ENCODE results near the gene AIF1.

Gene AIF1

DNA sequence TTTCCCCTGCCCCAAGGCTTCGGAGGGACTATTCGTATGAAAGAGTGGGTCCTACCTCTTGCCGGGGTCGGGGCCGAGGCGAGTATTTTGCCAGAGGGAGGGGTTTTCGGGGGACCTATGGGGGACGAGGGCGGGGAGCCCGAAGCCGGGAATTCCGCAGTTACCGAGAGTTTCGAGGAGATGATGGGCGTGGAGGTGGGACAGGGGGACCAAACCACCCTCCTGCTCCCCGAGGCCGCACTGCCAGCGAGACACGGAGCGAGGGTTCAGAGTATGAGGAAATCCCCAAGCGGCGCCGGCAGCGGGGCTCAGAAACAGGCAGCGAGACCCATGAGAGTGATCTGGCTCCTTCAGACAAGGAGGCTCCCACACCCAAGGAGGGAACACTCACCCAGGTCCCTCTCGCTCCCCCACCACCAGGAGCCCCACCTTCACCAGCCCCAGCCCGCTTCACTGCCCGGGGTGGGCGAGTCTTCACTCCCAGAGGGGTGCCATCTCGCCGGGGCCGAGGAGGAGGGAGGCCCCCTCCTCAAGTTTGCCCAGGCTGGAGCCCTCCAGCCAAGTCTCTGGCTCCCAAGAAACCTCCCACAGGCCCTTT, 16.7 kb downstream of the AIF1 start:
- Mint-ChIP-seq H3K4me1 (peaks cover 15% of the 10 kb centered on the region), H3K27me3 (no peaks in the 10 kb centered on the region), H3K36me3 (ENCODE audit: insufficient read depth) (peaks cover 67% of the 10 kb centered on the region), H3K9me3 (no peaks in the 10 kb centered on the region), H3K27ac (ENCODE audit: low read depth) (peak overlapping the region; percentile 88), H3K4me3 (no peak overlapping the region)
- no peak for ATAC-seq (replicated peaks; ENCODE audit: extremely low read depth, poor library complexity, severe bottlenecking)
- DNase-seq (ENCODE audit: low spot score in 2 of 2) = no peak

DNA sequence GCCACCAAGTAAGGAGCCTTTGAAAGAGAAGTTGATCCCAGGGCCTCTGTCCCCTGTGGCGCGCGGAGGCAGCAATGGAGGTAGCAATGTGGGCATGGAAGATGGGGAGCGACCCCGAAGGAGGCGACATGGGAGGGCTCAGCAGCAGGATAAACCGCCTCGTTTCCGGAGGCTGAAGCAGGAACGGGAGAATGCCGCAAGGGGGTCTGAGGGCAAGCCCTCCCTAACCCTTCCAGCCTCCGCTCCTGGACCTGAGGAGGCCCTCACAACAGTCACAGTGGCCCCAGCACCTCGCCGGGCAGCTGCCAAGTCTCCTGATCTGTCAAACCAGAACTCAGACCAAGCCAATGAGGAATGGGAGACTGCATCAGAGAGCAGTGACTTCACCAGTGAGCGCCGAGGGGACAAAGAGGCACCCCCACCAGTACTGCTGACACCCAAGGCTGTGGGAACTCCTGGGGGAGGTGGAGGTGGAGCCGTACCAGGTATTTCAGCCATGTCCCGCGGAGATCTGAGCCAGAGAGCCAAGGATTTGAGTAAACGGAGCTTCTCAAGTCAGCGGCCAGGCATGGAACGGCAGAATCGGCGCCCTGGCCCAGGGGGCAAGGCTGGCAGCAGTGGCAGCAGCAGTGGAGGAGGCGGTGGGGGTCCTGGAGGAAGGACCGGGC, 17.4 kb downstream of the AIF1 start:
- Mint-ChIP-seq H3K4me1 (peaks cover 15% of the 10 kb centered on the region), H3K36me3 (ENCODE audit: insufficient read depth) (peaks cover 67% of the 10 kb centered on the region), H3K4me3 (no peak overlapping the region), H3K9me3 (no peaks in the 10 kb centered on the region), H3K27me3 (no peaks in the 10 kb centered on the region), H3K27ac (ENCODE audit: low read depth) (peak overlapping the region; percentile 88)
- ATAC-seq (replicated peaks; ENCODE audit: extremely low read depth, poor library complexity, severe bottlenecking) (no peak), DNase-seq (ENCODE audit: low spot score in 2 of 2) (no peak)

DNA sequence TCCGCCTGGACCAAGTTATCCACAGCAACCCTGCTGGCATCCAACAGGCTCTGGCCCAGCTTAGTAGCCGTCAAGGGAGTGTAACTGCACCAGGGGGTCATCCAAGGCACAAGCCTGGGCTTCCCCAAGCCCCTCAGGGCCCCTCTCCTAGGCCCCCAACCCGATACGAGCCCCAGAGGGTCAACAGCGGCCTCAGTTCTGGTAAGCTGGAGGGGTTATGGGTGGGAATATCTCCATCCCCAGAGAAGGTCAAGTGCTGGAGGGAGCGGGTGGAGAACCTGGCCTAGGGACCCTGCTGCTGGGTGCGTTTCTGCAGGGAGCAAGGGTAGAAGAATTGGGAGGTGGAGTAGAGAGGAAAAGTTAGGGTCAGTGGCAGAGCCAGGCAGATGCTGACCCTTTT, 18.4 kb downstream of the AIF1 start:
- H3K4me3 Mint-ChIP-seq = no peak overlapping the region
- ATAC-seq (replicated peaks; ENCODE audit: extremely low read depth, poor library complexity, severe bottlenecking) = no peak
- H3K36me3 Mint-ChIP-seq (ENCODE audit: insufficient read depth) = peaks cover 64% of the 10 kb centered on the region
- no peak overlapping the region for H3K27ac Mint-ChIP-seq (ENCODE audit: low read depth)
- no peaks in the 10 kb centered on the region for H3K9me3 Mint-ChIP-seq
- peaks cover 6% of the 10 kb centered on the region for H3K4me1 Mint-ChIP-seq
- H3K27me3 Mint-ChIP-seq = no peaks in the 10 kb centered on the region
- DNase-seq (ENCODE audit: low spot score in 2 of 2) = no peak

DNA sequence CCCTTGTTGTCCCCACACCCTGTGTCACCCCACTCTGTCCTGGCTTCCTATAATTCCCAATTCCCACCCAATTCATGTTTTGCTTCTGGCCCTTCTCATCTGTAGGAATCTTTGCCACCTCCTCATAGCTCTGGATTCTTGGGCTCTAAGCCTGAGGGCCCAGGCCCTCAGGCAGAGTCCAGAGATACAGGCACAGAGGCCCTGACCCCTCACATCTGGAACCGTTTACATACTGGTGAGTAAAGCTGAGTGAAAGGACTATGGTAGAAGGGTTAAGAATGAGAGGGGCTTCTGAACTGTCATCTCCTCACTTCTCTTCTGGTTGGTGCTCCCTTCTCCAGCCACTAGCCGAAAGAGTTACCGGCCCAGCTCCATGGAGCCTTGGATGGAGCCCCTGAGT, 19.1 kb downstream of the AIF1 start:
- Mint-ChIP-seq H3K9me3 (no peaks in the 10 kb centered on the region), H3K36me3 (ENCODE audit: insufficient read depth) (peaks cover 62% of the 10 kb centered on the region), H3K4me1 (peaks cover 6% of the 10 kb centered on the region), H3K27ac (ENCODE audit: low read depth) (peak overlapping the region; percentile 74), H3K4me3 (no peak overlapping the region), H3K27me3 (no peaks in the 10 kb centered on the region)
- DNase-seq (ENCODE audit: low spot score in 2 of 2) (no peak), ATAC-seq (replicated peaks; ENCODE audit: extremely low read depth, poor library complexity, severe bottlenecking) (no peak)

DNA sequence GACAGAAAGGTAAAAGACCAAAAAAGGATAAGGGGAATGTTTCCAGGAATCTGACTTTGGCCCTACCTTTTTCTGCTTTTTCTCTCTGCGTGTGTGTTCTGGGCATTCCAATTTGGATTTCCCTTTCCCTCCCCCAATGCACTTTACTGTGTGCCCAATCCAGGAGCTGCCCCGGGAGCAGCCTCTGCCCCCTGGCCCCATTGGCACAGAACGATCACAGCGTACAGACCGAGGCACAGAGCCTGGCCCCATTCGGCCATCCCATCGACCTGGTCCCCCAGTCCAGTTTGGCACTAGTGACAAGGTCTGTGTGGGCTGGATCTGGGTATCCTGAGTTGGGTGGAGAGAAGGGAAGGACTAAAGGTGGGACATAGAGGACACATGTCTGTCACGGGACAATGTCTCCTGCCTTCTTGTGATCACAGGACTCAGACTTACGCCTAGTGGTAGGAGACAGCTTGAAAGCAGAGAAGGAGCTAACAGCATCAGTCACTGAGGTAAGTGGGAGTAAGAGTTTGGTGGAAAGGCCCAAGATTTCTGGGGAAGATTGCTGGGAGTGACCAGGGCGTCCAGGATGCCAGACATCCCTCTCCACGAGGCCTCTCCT, 20.0 kb downstream of the AIF1 start:
- no peak for ATAC-seq (replicated peaks; ENCODE audit: extremely low read depth, poor library complexity, severe bottlenecking)
- H3K27me3 Mint-ChIP-seq = no peaks in the 10 kb centered on the region
- no peaks in the 10 kb centered on the region for H3K9me3 Mint-ChIP-seq
- H3K4me1 Mint-ChIP-seq = peaks cover 6% of the 10 kb centered on the region
- H3K4me3 Mint-ChIP-seq = no peak overlapping the region
- no peak for DNase-seq (ENCODE audit: low spot score in 2 of 2)
- peaks cover 59% of the 10 kb centered on the region for H3K36me3 Mint-ChIP-seq (ENCODE audit: insufficient read depth)
- no peak overlapping the region for H3K27ac Mint-ChIP-seq (ENCODE audit: low read depth)

DNA sequence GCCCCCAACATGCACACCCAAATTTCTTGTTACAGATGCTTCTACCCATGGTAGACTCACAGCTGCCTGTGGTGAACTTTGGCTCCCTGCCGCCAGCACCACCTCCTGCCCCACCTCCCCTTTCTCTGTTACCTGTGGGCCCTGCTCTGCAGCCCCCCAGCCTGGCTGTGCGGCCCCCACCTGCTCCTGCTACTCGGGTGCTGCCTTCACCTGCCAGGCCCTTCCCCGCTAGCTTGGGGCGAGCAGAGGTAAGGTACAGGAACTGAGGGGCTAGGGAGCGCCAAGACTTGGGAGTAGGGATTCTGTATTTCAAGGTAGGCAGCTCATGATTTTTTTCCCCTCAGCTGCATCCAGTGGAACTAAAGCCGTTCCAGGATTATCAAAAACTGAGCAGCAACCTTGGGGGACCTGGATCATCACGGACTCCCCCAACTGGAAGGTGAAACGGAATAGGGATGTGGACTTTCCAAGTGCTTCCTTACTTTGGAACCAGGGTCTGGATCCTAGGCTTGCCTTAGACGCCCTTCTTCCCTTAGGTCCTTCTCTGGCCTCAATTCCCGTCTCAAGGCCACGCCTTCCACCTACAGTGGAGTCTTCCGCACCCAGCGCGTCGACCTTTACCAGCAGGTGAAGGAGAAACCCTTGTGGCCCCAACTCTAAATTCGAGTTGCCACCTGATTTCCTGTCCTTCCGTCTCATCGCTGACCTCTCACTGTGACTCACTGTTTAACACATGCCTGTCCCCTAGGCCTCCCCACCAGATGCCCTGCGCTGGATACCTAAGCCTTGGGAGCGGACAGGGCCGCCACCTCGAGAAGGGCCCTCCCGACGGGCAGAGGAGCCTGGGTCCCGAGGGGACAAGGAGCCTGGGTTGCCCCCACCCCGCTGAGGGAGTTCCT, 21.9 kb downstream of the AIF1 start:
- H3K9me3 Mint-ChIP-seq = no peaks in the 10 kb centered on the region
- H3K4me1 Mint-ChIP-seq = peaks cover 6% of the 10 kb centered on the region
- H3K36me3 Mint-ChIP-seq (ENCODE audit: insufficient read depth) = peaks cover 62% of the 10 kb centered on the region
- ATAC-seq (replicated peaks; ENCODE audit: extremely low read depth, poor library complexity, severe bottlenecking) (no peak), DNase-seq (ENCODE audit: low spot score in 2 of 2) (no peak)
- peak overlapping the region; percentile 20 for H3K4me3 Mint-ChIP-seq
- peak overlapping the region; percentile 61 for H3K27ac Mint-ChIP-seq (ENCODE audit: low read depth)
- H3K27me3 Mint-ChIP-seq = no peaks in the 10 kb centered on the region

DNA sequence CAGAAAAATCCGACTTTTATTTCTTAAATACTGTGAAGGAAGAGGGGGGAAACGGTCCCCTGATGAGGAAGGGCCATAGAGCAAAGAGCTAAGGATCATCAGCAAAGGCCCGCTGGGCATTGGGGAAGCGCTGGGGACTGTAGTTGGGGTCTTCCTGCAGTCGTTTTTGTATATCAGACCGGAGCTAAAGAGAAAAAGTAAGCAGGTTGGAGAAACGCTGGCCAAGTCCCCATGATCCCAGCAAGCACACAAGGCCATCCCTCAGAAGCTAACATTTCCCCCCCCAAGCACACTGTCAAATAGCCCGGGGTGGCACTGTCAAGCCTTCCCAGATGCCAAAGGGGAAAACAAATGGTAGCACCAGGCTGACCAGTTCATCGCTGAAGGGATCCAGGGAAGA, 24.0 kb downstream of the AIF1 start:
- Mint-ChIP-seq H3K4me3 (no peak overlapping the region), H3K36me3 (ENCODE audit: insufficient read depth) (peaks cover 62% of the 10 kb centered on the region), H3K4me1 (peaks cover 6% of the 10 kb centered on the region), H3K27me3 (no peaks in the 10 kb centered on the region), H3K27ac (ENCODE audit: low read depth) (peak overlapping the region; percentile 71), H3K9me3 (no peaks in the 10 kb centered on the region)
- no peak for ATAC-seq (replicated peaks; ENCODE audit: extremely low read depth, poor library complexity, severe bottlenecking)
- DNase-seq (ENCODE audit: low spot score in 2 of 2) = no peak

DNA sequence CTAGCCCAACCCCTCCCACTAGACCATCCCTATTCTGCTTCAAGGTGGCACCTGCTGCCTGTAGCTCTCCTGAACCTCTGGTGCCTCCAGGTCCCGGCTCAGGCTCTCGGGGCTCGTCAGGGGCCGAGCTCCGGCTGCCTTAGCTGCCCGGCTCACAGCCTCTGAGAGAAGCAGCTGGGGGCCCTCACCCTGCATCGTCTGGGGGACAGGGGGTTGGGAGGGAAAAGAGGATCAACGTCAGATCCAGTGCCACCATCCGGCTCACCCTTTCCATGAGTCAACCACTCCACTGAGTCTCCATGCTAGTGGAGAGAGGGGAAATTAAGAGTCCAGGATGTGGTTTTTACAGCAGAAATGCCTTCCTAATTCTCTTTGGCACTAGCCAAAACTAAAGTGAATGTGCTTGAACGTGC, 24.4 kb downstream of the AIF1 start:
- no peaks in the 10 kb centered on the region for H3K27me3 Mint-ChIP-seq
- ATAC-seq (replicated peaks; ENCODE audit: extremely low read depth, poor library complexity, severe bottlenecking) = no peak
- peaks cover 60% of the 10 kb centered on the region for H3K36me3 Mint-ChIP-seq (ENCODE audit: insufficient read depth)

DNA sequence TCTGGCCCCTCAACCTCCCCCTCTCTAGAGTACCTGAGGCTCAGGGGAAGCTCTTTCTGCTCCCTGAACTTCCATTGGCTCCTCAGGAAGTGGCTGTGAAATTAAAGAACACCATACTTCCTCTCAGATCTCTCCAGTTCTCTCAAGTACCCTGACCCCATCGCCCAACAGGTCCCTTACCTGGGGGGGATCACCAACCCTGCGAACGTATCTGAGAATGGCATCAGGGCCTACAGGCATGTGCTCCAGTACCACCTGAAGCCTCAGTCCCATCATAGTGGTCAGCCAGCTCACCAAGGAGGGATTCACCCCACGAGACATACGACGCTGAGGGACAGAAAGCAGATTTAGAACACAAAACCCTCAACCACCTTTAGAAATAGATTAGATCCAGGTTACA, 25.6 kb downstream of the AIF1 start:
- H3K27me3 Mint-ChIP-seq = no peaks in the 10 kb centered on the region
- no peak for ATAC-seq (replicated peaks; ENCODE audit: extremely low read depth, poor library complexity, severe bottlenecking)
- H3K9me3 Mint-ChIP-seq = no peaks in the 10 kb centered on the region
- peaks cover 62% of the 10 kb centered on the region for H3K36me3 Mint-ChIP-seq (ENCODE audit: insufficient read depth)
- DNase-seq (ENCODE audit: low spot score in 2 of 2) = no peak
- no peak overlapping the region for H3K27ac Mint-ChIP-seq (ENCODE audit: low read depth)
- H3K4me3 Mint-ChIP-seq = no peak overlapping the region
- H3K4me1 Mint-ChIP-seq = peaks cover 12% of the 10 kb centered on the region

More for the DNA sequence above, 24.4 kb downstream of the AIF1 start:
- Mint-ChIP-seq H3K27ac (ENCODE audit: low read depth) (no peak overlapping the region), H3K4me3 (no peak overlapping the region), H3K4me1 (peaks cover 6% of the 10 kb centered on the region), H3K9me3 (no peaks in the 10 kb centered on the region)
- DNase-seq (ENCODE audit: low spot score in 2 of 2) = no peak

DNA sequence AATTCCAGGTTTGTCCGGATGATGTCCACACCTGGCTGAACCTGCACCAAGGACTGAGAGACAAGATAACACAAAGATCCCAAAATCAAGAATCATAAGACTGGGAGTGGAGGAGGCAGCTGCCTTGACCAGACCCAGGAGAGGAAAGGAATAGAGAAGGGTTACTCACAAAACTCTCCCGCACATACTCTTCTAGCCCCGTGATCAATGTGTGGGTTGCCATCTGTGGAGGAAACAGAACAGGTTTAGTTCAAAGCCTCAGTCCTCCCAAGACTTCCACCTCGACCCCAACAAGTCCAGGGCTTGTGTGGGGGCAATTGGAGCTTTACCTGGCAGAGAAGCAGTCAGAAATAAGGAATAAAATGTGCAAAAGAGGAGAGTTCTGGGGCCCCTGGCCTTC, 26.3 kb downstream of the AIF1 start:
- Mint-ChIP-seq H3K4me1 (peaks cover 11% of the 10 kb centered on the region), H3K27ac (ENCODE audit: low read depth) (no peak overlapping the region), H3K36me3 (ENCODE audit: insufficient read depth) (peaks cover 63% of the 10 kb centered on the region), H3K27me3 (no peaks in the 10 kb centered on the region), H3K4me3 (no peak overlapping the region), H3K9me3 (no peaks in the 10 kb centered on the region)
- ATAC-seq (replicated peaks; ENCODE audit: extremely low read depth, poor library complexity, severe bottlenecking) = no peak
- DNase-seq (ENCODE audit: low spot score in 2 of 2) = no peak

DNA sequence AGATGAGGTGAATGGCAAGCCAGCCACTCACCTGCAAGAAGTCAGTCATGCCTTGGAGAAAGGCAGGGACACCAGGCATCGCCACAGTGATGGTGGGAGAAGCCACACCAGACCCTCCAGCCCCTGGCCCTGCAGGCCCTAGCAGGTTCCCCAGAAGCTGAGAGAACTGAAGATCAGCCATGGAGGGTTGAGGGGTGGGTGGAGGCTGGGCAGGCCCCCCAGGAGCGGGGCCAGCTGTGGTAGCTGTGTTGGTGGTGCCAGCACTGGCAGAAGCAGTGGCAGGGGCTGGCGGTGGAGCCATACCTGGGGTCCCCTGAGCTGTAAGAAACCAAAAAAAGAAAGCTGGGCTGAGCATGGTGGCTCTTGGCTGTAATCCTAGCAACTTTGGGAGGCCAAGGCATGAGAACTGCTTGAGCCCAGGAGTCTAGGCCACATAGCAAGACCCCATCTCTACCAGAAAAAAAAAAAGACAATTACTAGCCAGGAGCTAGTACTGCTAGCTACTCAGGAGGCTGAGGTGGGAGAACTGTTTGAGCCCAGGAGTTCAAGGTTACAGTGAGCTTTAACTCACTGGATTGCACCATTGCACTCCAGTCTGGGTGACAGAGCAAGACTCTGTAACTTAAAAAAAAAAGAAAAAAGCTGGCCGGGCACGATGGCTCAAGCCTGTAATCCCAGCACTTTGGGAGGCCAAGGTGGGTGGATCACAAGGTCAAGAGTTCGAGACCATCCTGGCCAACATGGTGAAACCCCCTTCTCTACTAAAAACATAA, 27.9 kb downstream of the AIF1 start:
- Mint-ChIP-seq H3K4me3 (no peak overlapping the region), H3K4me1 (peaks cover 7% of the 10 kb centered on the region), H3K36me3 (ENCODE audit: insufficient read depth) (peaks cover 65% of the 10 kb centered on the region), H3K9me3 (no peaks in the 10 kb centered on the region), H3K27me3 (no peaks in the 10 kb centered on the region), H3K27ac (ENCODE audit: low read depth) (no peak overlapping the region)
- ATAC-seq (replicated peaks; ENCODE audit: extremely low read depth, poor library complexity, severe bottlenecking) = no peak
- DNase-seq (ENCODE audit: low spot score in 2 of 2) = no peak

DNA sequence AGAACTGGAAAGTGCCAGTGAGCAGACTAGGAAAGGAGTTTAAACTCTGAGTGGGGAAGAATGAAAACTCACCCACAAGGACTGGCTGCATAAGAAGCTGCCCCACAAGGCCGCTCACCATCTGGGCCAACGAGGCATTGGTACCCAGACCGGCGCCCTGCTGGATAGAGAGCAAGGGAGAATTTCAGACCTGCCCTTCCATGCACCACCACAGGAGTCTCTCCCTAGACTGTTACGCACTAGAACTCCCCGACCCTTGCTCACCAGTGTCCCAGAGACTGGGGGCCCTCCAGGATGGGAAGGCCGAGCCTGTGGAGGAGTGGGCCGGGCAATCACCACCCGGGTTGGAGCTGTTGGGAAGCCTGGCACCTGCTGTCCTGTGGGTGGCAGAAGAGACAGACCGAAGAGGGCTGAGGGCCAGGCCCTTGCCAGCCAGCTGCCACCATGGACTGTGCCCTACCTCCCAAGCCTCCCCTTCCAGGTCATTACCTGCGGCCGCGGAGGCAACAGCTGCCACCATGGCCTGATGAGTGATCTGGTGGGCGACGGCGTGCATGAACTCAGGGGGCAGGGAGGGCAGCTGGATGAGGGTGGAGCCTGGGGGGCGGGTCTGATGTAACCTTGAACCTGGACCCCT, 28.9 kb downstream of the AIF1 start:
- no peaks in the 10 kb centered on the region for H3K27me3 Mint-ChIP-seq
- no peak overlapping the region for H3K4me3 Mint-ChIP-seq
- DNase-seq (ENCODE audit: low spot score in 2 of 2) (no peak), ATAC-seq (replicated peaks; ENCODE audit: extremely low read depth, poor library complexity, severe bottlenecking) (no peak)
- no peaks in the 10 kb centered on the region for H3K9me3 Mint-ChIP-seq
- peaks cover 69% of the 10 kb centered on the region for H3K36me3 Mint-ChIP-seq (ENCODE audit: insufficient read depth)
- H3K27ac Mint-ChIP-seq (ENCODE audit: low read depth) = no peak overlapping the region
- H3K4me1 Mint-ChIP-seq = peaks cover 10% of the 10 kb centered on the region

Measured in central memory CD8-positive, alpha-beta T cell (primary cell).